Endodermal cell (in vitro differentiated cells): ENCODE measurements around the gene CSPG5. TPM values are rescaled to one million over a fixed set of nuclear protein-coding genes. Genes with fewer than 3 reads are reported as not detected.
A peak's percentile ranks its signal among the peaks of the same experiment; 100 is the strongest.

Experiments
- DNase-seq: peaks from one replicate; pipeline ENCODE4 v3.0.0-alpha.2; 2017
- H3K27ac ChIP-seq: 2 replicates; pipeline ENCODE4 v1.5.1; 2013; ENCODE audit warnings: mild to moderate bottlenecking, low read depth, low read length, moderate library complexity
- H3K27me3 ChIP-seq: 2 replicates; pipeline ENCODE4 v1.6.1; 2013; ENCODE audit warnings: mild to moderate bottlenecking, low read length, moderate library complexity; ENCODE audit not compliant: insufficient read depth, control insufficient read depth, poor library complexity, severe bottlenecking
- H3K36me3 ChIP-seq: 2 replicates; pipeline ENCODE4 v1.7.0; 2013; ENCODE audit warnings: mild to moderate bottlenecking, low read length, moderate library complexity; ENCODE audit not compliant: control insufficient read depth, insufficient read depth
- H3K4me1 ChIP-seq: one replicate; pipeline ENCODE4 v1.7.0; 2013; ENCODE audit warnings: low read length; ENCODE audit not compliant: control insufficient read depth, insufficient read depth
- H3K4me3 ChIP-seq: 2 replicates; pipeline ENCODE4 v1.5.1; 2013; ENCODE audit warnings: mild to moderate bottlenecking, low read length, moderate library complexity
- H3K9ac ChIP-seq: 2 replicates; pipeline ENCODE4 v1.6.1; 2013; ENCODE audit warnings: mild to moderate bottlenecking, low read length, moderate library complexity; ENCODE audit not compliant: poor library complexity, severe bottlenecking; ENCODE audit errors: extremely low read depth
- H3K9me3 ChIP-seq: 2 replicates; pipeline ENCODE4 v1.6.1; 2013; ENCODE audit warnings: mild to moderate bottlenecking, low read length, moderate library complexity; ENCODE audit not compliant: control insufficient read depth
- H3K27ac Mint-ChIP-seq: 2 replicates; pipeline ENCODE4 v1.8.0; 2020; ENCODE audit warnings: mixed read lengths
- H3K27me3 Mint-ChIP-seq: 2 replicates; pipeline ENCODE4 v1.8.0; 2021; ENCODE audit warnings: mild to moderate bottlenecking, mixed read lengths; ENCODE audit not compliant: insufficient read depth
- H3K36me3 Mint-ChIP-seq: 2 replicates; pipeline ENCODE4 v1.8.0; 2020; ENCODE audit warnings: low read depth, mixed read lengths
- H3K4me1 Mint-ChIP-seq: 2 replicates; pipeline ENCODE4 v1.8.0; 2020; ENCODE audit warnings: mixed read lengths
- H3K4me3 Mint-ChIP-seq: 2 replicates; pipeline ENCODE4 v1.8.0; 2020; ENCODE audit warnings: mild to moderate bottlenecking, moderate library complexity, mixed read lengths
- H3K9me3 Mint-ChIP-seq: 2 replicates; pipeline ENCODE4 v1.8.0; 2020; ENCODE audit warnings: mild to moderate bottlenecking, mixed read lengths
- WGBS, 2 experiments: methylation state at CpG; one replicate each; pipeline versions ENCODE4 v1.1.5 to v1.1.7; 2013; ENCODE audit warnings: missing lambda C conversion rate in 2 of 2, mixed read lengths in 1 of 2; ENCODE audit not compliant: insufficient coverage in 1 of 2, insufficient read length in 1 of 2; 5-methylcytosine and 5-hydroxymethylcytosine counted together
- total RNA-seq, 2 donors: library from RNA; stranded (reverse); fragmentation: NEBNext Ultra II Directional in 1 of 2; extraction: Animal tissue kit (Norgen Biotek cat#: 25700) in 1 of 2; gene quantifications; 2 replicates in 1 of 2; 3 replicates in 1 of 2; pipeline ENCODE4 v1.2.1, GENCODE V29; 2021
- TF ChIP-seq, protein P1 (sequence below): fragments of 200-600 bp; sonication (generic); conservative IDR thresholded peaks from 2 replicates; pipeline ENCODE4 v1.5.0; 2021; ENCODE audit warnings: antibody characterized with exemption, mild to moderate bottlenecking

The CSPG5 gene
- total RNA-seq, 2 donors from 2014 or later: 0.53 to 0.70 TPM

DNA sequence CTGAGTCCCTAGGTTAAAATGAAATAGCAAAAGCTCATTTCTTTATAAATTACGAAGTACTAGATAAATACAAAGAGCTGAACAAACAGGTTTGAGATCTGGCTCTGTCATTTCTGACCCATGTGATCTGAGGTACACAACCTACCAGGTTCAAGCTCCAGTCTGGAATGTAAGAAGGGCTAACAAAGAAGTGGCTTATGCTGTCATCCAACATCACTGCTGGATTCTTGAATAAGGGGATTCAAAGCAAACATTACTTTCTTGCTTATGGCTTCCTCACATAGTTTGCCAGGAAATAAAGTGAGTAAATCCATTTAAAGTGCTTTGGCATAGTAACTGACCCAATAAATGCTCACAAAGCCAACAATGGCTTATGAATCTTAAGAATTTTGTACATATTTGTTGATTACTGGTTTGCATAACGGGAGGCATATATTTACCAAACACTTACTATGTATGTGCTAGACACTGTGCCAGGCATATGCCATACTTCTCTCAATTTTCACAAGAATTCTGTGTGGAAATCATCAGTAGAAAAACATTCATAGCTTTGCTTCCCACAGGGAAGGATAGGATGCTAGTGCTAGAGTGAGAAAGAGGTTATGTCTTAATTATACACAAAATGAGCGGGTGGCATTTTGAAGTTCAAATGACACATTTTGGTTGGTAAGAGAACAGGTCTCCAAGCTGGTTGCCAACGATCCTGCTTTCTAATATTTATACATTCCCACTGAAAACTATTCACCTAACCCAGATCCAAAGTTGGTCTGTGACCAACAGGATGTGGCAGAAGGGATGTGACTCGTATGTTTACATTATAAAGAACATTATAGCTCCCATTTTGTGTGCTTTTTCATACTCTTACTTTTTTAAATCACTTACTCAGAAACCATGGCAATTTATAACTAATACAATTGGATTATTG, 38.7 kb upstream of the CSPG5 start:
- H3K27ac Mint-ChIP-seq: no peak overlapping the region
- Histone ChIP-seq H3K27me3 (no peaks in the 10 kb centered on the region), H3K9ac (no peak overlapping the region), H3K27ac (no peak overlapping the region), H3K4me1 (no peaks in the 10 kb centered on the region), H3K36me3 (peaks cover 91% of the 10 kb centered on the region), H3K9me3 (no peaks in the 10 kb centered on the region), H3K4me3 (no peak overlapping the region)
- no peak for DNase-seq
- 94 to 100% methylated on average over 1 to 4 of the region's 5 CpGs for WGBS, 2 experiments
- no peaks in the 10 kb centered on the region for H3K9me3 Mint-ChIP-seq
- H3K27me3 Mint-ChIP-seq: no peaks in the 10 kb centered on the region
- TF ChIP-seq, protein P1, sequence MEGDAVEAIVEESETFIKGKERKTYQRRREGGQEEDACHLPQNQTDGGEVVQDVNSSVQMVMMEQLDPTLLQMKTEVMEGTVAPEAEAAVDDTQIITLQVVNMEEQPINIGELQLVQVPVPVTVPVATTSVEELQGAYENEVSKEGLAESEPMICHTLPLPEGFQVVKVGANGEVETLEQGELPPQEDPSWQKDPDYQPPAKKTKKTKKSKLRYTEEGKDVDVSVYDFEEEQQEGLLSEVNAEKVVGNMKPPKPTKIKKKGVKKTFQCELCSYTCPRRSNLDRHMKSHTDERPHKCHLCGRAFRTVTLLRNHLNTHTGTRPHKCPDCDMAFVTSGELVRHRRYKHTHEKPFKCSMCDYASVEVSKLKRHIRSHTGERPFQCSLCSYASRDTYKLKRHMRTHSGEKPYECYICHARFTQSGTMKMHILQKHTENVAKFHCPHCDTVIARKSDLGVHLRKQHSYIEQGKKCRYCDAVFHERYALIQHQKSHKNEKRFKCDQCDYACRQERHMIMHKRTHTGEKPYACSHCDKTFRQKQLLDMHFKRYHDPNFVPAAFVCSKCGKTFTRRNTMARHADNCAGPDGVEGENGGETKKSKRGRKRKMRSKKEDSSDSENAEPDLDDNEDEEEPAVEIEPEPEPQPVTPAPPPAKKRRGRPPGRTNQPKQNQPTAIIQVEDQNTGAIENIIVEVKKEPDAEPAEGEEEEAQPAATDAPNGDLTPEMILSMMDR: no peak
- no peak overlapping the region for H3K4me3 Mint-ChIP-seq
- H3K36me3 Mint-ChIP-seq: peaks cover 55% of the 10 kb centered on the region
- H3K4me1 Mint-ChIP-seq: no peaks in the 10 kb centered on the region

DNA sequence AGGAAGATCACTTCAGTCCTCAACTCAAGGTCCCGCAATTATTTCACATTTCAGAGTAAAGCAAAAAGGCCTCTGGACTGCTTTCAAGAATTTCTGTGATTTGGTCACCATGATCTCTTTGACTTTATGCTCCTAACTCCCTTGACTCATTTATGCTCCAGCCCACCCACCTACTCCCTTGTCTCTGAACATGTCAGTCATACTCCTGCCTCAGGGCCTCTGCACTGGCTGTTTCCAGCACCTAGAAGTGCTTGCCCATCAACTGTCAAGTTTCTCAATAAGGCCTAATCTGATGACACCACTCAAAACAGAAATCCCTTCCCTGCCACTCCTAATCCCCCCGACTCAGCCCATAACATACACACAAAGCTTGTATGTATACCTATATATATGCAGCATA, 36.1 kb upstream of the CSPG5 start:
- no peaks in the 10 kb centered on the region for H3K4me1 Mint-ChIP-seq
- TF ChIP-seq, protein P1: no peak
- no peak overlapping the region for H3K4me3 ChIP-seq
- no peaks in the 10 kb centered on the region for H3K9me3 Mint-ChIP-seq
- peaks cover 57% of the 10 kb centered on the region for H3K36me3 Mint-ChIP-seq
- no peaks in the 10 kb centered on the region for H3K27me3 Mint-ChIP-seq
- H3K27ac Mint-ChIP-seq: no peak overlapping the region
- peak overlapping the region; percentile 22 for H3K27ac ChIP-seq
- H3K4me3 Mint-ChIP-seq: no peak overlapping the region
- no peaks in the 10 kb centered on the region for H3K9me3 ChIP-seq
- WGBS, 2 experiments: 89 to 96% methylated on average over 1 to 2 of the region's 2 CpGs
- peaks cover 91% of the 10 kb centered on the region for H3K36me3 ChIP-seq
- H3K27me3 ChIP-seq: no peaks in the 10 kb centered on the region
- DNase-seq: no peak
- no peak overlapping the region for H3K9ac ChIP-seq
- H3K4me1 ChIP-seq: no peaks in the 10 kb centered on the region

DNA sequence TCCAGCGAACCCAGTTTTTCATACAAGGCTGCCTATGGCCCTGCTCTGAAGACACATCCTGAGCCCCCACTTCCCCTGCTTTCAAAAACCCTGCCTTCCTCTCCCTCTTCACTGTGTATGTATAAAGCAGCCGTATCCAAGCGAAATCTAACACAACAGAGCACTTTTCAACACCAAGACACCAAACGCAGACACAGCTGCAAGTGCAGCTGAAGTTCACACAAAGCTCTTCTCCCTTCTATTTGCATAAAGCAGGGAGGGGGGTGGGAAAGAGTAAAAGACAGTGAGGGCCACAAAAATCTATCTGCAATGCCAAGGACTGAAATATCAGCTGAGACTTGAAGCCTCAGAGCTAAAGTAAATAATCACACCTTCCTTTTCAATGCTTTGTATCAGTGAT, 35.1 kb upstream of the CSPG5 start:
- TF ChIP-seq, protein P1: no peak
- peak overlapping the region; percentile 68 for H3K27ac ChIP-seq
- H3K9ac ChIP-seq: no peak overlapping the region
- DNase-seq: no peak
- H3K36me3 ChIP-seq: peaks cover 91% of the 10 kb centered on the region
- Mint-ChIP-seq H3K27me3 (no peaks in the 10 kb centered on the region), H3K4me3 (no peak overlapping the region), H3K36me3 (peaks cover 55% of the 10 kb centered on the region), H3K27ac (no peak overlapping the region), H3K9me3 (no peaks in the 10 kb centered on the region), H3K4me1 (no peaks in the 10 kb centered on the region)
- no peaks in the 10 kb centered on the region for H3K9me3 ChIP-seq
- H3K27me3 ChIP-seq: no peaks in the 10 kb centered on the region
- no peak overlapping the region for H3K4me3 ChIP-seq
- 84% methylated on average over 4 of the region's 4 CpGs; no CpG with 5 or more reads in 1 of the 2 experiments for WGBS, 2 experiments
- no peaks in the 10 kb centered on the region for H3K4me1 ChIP-seq
